Ishikawa (cell line): ENCODE data around the gene SYT15.

Source experiments
- CEBPB ChIP-seq: IDR thresholded peaks from 2 replicates; pipeline ENCODE4 v1.6.1; 2012
- CREB1 ChIP-seq: IDR thresholded peaks from 2 replicates; pipeline ENCODE4 v1.6.1; 2012; ENCODE audit warnings: low read depth
- EGR1 ChIP-seq: IDR thresholded peaks from 2 replicates; pipeline ENCODE4 v1.6.1; 2012
- EP300 ChIP-seq: IDR thresholded peaks from 2 replicates; pipeline ENCODE4 v1.6.1; 2012; ENCODE audit warnings: borderline replicate concordance
- MAX ChIP-seq: IDR thresholded peaks from 2 replicates; pipeline ENCODE4 v1.6.1; 2012
- NFIC ChIP-seq: IDR thresholded peaks from 2 replicates; pipeline ENCODE4 v1.6.1; 2012
- RAD21 ChIP-seq: IDR thresholded peaks from 2 replicates; pipeline ENCODE4 v1.6.1; 2012; ENCODE audit warnings: low read depth
- REST ChIP-seq: IDR thresholded peaks from 2 replicates; pipeline ENCODE4 v1.6.1; 2012; ENCODE audit warnings: low read depth, mild to moderate bottlenecking
- TAF1 ChIP-seq: IDR thresholded peaks from 2 replicates; pipeline ENCODE4 v1.6.1; 2012; ENCODE audit warnings: low read depth, mild to moderate bottlenecking
- TEAD4 ChIP-seq: IDR thresholded peaks from 2 replicates; pipeline ENCODE4 v1.6.1; 2012
- YY1 ChIP-seq: IDR thresholded peaks from 2 replicates; pipeline ENCODE4 v1.6.1; 2012; ENCODE audit warnings: low read depth
- ZBTB7A ChIP-seq: IDR thresholded peaks from 2 replicates; pipeline ENCODE4 v1.6.1; 2012; ENCODE audit warnings: low read depth
- TF ChIP-seq, protein P1 (sequence below): IDR thresholded peaks from 2 replicates; pipeline ENCODE4 v1.6.1; 2012

GRCh38 chr10:46550795-46551700 lies 27.9 kb upstream of the SYT15 start:
- TF ChIP-seq EP300 (no peak), TAF1 (no peak), CREB1 (no peak), RAD21 (no peak), REST (no peak), CEBPB (no peak), NFIC (no peak), MAX (no peak), ZBTB7A (no peak), TEAD4 (no peak), EGR1 (no peak), YY1 (no peak)
- TF ChIP-seq, protein P1, sequence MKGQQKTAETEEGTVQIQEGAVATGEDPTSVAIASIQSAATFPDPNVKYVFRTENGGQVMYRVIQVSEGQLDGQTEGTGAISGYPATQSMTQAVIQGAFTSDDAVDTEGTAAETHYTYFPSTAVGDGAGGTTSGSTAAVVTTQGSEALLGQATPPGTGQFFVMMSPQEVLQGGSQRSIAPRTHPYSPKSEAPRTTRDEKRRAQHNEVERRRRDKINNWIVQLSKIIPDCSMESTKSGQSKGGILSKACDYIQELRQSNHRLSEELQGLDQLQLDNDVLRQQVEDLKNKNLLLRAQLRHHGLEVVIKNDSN: no peak
